NCI-H2196 (cell line): ENCODE measurements around the gene CASP9.

ENCODE experiments used
- DNase-seq: peaks from one replicate; lab custom pipeline; 2025; ENCODE audit not compliant: unreplicated experiment; lab: John Stamatoyannopoulos, UW

CASP9 gene

DNA sequence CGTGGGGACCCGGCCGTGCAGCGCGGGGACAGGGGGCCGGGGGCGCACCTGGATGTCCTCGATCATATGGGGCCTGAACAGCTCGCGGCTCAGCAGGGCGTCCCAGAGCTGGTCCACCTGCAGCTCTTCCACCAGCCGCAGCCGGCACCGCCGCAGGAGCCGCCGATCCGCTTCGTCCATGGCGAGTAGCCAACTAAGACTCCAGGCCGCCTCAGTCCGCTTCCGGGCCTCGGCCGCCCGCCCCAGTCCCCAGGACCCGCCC is at the start of gene CASP9:
Gene CASP9 (minus strand): TSS at position 195 of the 262 bp plus-strand sequence. CDS start 15 bp downstream, at position 180.
- no peak for DNase-seq

DNA sequence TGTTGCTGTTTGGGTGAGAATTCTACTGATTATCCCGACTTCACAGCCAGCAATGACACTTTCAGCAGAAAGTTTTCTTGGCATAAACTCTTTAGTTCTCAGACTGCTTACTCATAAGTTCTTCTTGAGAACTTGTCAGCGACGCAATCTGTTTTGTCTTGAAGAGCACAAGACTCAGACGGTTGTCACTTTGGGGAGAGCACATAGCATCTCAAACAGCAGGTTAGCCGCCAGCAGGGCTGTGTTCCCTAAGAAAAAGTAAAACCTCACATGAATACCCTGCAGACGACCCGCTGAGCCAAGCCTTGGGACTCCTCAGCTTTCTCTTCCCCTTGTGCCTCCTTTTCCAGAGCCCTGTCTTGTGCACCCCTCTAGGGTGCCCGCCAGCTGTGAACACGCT is 49.5 kb upstream of the CASP9 start:
- DNase-seq: no peak

DNA sequence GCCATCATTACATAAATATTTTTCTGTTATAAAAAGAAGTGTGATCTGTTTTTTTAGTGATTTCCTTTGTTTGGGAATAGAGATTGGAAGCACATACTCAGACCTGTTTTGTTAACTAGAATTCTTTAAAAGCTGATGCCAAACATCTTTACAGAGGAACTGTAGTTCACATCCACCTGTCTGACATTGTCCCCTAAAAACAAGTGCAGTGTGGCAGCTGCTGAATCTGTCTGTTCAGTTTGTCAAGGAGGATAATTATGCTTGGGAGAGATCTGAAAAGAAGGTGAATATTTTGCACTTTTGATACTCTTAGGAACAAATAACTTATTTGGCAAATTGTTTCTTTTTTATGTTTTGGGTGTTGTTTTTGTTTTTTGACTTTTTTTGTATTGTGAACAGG is 47.3 kb upstream of the CASP9 start:
- no peak for DNase-seq

DNA sequence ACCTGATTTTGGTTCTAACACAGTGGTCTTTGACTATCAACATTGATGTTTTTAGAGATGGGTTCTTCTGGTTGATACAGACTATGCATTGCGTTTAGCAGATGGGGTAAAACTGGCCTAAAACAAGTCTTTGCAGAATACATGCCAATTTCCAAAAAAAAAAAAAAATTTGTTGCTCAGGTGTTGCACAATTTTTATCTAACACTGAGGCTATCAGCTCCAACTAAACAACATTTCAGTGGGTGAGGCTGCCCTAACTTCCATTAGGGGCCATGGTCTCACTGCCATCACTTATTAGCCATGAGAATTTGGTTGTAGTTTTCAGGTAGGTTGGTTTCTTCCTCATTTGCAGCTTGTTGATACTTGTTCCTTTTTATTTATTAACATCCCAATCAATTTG is 46.8 kb upstream of the CASP9 start:
- no peak for DNase-seq

DNA sequence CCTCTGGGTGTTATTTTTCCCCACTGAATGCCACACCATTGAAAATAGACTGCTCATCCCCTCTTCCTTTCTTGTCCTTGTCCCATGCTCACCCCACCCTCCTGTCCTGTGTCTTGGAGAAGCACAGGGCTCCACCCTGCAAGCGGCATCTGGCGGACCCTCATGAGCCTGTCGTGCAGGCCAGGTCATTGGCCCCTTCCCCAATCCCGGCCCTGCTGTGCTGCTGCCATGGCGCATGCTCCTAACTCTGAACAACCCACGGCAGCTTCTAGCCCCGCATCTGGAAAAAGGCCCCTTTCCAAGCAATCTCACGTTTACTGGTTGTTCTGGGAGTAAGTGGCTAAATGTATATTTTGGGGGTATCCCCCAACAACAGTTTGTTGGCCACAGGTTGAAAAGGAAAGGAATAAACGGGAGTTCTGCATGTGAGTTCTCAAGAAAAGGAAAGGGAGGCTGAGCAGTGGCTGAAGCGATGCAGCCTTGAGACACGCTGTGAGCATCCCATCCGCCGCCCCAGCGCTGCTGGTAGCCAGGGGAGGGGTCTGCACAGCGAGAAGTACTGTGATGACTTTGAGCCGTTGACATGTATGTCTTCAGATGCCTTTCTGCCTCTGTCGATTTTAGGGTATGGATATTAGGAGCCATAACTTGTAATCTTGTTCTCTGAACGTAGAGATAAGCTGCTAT is 44.5 kb upstream of the CASP9 start:
- no peak for DNase-seq

DNA sequence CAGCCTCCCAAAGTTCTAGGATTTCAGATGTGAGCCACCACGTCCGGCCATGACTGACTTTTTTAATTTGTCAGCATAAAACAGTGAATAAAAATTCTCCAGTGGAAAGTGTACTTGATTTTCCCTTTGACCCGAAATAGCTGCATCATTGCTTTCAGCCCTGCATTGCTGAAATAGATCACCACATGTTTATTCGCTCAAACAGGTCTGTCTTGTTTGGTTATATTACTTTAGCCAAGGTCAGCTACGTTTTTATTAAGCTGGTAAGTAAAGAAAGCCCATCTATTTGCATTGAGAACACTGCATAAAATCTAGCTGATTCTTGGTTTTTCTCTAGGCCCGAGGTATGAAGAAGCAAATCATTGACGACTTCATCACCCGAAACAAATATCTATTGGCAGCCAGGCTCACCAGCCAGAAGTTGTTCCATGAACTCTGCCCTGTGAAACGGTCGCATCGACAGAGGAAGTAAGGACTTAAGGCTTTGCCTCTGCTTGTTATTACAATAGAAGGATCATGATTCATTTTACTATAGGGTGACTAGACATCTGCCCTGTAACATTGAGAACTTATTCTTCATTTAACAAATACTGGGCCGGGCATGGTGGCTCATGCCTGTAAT is 35.3 kb upstream of the CASP9 start:
- no peak for DNase-seq

DNA sequence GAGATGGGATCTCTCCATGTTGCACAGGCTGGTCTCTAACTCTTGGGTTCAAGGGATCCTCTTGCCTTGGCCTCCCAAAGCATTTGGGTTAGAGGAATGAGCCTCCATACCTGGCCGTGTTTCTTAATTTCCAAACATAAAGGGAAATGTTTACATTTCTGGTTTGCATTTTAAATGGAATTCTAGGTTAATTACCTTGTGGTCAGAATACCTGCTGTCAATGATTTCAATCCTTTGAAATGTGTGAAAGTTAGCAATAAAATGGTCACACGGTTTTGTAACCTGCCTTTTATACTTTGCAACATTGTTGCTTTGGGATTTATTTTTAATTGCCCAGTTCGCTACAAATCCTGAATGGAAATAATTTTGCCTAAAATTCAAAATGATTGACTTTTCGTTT is 34.5 kb upstream of the CASP9 start:
- DNase-seq: no peak

DNA sequence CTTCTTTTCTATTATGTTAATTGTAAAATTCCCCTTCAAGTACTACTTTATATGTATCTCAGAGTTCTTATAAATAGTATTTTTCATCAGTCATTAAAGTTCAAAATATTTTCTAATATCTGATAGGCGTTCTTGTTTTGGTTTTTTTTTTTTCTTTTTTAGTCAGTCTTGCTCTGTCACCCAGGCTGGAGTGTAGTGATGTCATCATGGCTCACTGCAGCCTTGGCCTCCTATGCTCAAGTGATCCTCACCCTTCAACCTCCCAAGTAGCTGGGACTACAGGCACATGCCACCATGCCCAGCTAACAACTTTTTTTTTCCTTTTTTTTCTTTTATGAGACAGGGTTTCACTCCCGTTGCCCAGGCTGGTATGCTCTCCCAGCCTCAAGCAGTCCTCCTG is 33.6 kb upstream of the CASP9 start:
- DNase-seq: no peak

DNA sequence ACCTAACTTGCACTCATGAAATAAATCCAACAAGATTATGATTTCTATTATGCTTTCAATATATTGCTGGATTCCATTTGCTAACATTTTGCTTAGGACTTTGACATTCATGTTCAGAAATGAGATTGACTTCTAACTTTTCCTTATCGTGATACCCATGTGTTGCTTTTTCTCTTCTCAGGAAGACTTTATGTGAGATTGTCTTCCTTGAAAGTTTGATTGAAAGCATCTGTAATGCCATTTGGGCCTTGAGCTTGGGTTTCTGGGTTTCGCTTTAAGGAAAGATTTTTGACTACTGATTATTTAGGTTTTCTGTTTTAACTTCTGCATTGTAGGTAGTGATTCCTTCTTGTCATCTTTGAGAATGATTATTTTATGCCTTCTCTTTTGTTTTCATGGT is 33.0 kb upstream of the CASP9 start:
- DNase-seq: no peak

DNA sequence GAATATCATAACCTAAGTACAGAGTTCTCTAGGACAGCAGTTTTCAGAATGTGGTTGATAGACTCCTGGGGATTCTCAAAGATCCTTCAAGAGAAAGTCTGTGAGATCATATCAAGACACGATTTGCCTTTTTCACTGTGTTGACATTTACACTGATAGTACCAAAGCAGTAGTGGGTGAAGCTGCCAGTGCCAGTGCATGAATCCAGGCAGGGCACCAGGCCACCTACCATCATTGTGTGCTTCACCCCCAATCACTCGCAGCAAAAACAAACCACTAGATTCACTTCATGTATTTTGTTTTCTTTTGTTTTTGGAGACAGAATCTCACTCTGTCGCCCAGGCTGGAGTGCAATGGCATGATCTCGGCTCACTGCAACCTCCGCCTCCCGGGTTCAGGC is 26.6 kb upstream of the CASP9 start:
- no peak for DNase-seq

DNA sequence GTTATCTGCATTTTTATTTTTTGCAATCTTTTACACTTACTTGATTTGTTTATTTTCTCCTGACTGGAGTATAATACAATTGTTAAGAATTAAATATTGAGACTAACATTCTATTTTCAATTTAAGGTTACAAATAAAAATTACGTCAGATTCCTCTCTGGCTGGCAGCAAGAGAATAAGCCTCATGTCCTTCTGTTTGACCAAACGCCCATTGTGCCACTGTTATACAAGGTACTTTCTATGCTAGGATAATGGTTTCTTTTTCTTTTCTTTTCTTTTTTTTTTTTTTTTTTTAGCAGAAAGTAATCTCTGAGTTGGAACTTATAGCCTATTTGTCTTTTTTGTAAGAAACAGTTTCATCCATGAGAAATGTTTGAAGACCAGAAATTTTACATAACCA is 22.6 kb upstream of the CASP9 start:
- no peak for DNase-seq

DNA sequence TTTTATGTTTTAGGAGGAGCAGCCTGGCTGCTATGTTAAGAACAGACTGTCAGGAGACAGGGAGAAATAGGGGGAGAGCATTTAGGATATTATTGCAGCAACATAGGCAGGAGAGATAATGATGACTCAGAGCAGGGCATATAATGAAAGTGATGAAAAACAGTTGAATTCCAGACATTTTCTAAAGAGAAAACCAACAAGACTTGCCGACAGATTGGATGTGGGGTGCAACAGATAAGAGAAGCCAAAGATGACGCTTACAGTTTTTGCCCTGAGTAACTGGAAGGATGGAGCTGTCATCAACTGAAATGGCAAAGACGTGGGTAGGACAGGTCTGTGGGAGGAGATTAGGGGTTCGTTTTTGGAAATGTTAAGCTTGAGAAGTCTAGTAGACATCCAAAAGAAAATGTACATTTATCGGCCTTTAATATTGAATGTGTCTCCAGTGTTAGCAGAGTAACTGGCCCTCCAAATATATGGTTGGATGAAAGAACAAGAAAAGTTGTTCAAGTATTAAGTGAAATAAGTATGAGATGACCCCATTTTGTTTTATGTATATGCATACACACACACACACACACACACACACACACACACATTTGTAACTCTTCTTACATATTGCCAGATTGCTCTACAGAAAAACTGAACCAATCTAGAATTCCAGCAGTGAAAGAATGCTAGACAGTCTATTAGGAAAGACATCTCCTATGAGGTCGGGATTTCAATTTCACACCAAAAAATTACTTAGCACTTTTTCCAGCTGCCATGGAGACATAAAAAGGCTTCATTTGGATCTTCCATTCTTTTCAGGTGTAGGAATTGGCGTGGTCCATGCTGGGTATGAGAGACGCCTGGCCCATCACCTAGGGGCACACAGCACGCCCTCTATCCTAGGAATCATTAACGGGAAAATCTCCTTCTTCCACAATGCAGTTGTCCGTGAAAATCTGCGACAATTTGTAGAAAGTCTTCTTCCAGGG is 19.9 kb upstream of the CASP9 start:
- DNase-seq: no peak

DNA sequence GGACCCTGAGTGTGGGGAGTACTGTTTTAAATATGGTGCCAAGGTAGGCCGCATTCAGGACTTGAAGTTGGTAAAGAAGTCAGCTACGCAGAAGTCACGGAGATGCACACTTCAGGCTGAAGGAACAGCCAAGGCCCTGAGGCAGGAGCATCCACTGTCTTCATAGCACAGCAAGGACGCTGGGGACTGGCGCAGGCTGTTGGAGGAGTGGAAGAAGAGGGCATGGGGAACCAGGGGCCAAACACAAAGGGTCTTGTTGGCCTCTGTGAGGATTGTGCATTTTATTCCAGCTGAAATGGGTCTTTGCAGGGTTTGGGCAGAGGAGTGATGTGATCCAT is 19.2 kb upstream of the CASP9 start:
- DNase-seq: no peak

DNA sequence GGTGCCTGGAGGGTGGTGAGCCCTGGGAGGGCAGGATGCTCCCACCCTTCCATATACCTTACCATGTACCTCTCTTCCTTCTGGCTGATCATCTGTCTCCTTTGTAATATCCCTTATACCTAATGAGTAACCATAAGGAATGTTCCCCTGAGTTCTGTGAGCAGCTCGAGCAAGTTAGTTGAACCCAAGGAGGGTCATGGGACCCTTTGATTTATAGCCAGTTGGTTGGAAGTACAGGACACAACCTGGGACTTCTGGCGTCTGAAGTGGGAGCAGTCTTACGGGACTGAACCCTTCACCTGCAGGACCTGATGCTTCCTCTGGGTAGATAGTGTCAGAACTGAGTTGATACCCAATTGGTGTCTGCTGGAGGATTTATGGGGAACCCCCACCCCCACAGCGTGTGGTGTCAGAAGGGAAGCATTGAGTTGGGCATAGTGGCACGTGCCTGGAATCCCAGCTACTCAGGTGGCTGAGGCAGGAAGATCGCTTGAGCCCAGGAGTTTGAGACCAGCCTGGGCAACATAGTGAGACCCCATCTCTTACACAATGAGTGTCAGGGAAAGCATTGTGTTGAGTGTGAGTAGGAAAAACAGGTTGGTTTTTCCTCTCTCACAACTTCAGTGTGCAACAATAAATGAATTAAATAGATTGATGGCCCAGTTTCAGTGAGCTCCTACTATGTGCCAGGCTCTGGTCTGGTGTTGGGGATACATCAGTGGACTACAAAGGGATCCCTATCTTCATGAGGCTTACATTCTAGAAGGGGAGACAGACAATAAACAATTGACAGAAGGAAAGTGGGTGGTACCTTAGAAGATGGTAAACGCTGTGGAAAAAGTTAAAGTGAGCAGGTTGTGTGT is 18.6 kb upstream of the CASP9 start:
- DNase-seq: no peak

DNA sequence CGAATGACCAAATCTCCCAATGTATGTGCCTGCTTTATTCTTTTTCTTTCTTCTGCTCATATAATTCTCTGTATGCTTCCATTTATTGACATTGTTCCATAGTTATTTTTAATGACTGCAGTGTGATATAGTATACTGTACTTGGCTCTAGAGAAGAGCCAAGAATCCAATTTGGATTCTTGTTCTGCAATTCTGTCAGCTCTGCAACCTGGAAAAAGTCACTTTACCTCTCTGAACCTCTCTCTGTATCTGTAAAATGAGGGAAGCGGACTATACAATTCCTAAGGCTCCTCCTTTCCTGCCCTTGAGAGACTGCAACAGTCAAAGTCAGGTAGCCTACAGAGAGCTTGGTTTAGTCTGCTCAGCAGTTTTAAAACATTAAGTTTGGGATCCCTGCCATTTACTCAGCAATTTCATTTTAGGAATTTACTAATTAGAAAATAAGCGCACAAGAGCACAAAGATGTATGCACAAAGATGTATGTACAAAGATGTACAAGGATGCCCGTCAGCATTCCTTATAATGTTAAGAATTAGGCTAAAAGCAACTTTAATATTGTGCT is 17.3 kb upstream of the CASP9 start:
- DNase-seq: no peak

DNA sequence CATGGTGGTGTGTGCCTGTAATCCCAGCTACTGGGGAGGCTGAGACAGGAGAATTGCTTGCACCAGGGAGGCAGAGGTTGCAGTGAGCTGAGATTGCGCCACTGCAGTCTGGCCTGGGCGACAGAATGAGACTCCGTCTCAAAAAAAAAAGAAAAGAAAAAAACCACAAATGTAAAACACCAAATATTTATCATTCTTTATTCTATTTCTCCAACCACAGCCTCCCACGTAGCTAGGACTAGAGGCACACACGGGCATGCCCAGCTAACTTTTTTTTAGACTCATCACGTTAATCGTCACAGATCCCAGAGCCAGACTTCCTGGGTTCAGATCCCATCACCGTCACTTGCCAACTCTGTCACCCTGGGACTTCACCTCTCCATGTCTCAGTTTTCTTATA is 16.2 kb upstream of the CASP9 start:
- no peak for DNase-seq

DNA sequence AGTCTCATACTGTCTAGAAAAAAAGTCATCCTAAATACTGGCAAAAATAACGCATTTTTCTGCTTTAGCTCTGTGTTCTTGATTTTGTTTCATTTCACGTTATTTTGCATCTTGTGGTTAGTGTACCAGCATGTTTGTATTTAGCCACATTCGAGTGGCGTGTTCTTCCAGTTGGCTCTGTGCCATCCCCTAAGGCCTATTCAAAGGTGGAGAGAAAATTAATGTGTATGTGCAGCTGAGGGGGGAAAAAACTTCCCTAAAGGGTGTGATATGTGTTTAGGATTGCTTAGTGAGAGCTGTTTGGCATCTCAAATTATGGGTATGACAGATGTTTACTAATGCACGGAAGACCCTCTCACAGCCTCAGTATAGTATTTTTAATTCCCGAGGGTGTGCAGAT is 14.8 kb upstream of the CASP9 start:
- peak; percentile 33 for DNase-seq

DNA sequence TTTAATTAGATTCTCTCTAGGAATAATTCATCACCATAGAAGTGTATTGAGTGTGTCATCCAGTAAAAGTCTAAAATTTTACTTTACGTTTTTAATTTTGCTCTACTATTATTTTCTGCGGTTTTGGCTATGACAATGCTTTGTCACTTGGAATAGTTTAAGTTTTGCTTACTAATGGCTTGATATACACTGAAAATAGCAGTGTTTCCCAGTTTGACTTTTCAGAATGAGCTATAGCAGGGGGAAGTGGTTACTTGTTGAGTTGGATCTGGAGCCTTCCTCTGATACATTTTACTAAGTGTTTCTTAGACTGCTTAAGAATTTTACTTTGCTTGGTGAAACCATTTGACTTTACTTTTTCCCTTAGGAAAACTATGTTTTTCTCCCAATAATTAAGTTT is 7.7 kb upstream of the CASP9 start:
- no peak for DNase-seq

DNA sequence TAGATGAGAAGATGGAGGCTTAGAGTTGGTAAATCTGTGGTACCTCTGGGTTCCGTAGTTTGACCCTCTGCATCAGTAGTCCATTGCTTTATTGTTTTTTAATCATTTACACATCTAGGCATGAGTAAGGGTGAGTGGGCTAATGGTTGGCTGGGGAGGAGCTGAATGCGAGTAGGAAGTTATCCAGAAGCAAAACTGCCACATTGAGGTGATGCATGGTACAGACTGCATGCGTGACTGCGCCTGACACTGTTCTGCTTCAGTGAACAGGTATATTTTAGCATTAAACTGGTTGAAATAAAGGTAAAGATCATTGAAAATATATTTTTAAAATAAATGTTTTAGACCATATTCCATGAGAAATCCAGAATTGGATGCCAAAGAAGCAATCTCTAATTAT is 7.0 kb upstream of the CASP9 start:
- no peak for DNase-seq

DNA sequence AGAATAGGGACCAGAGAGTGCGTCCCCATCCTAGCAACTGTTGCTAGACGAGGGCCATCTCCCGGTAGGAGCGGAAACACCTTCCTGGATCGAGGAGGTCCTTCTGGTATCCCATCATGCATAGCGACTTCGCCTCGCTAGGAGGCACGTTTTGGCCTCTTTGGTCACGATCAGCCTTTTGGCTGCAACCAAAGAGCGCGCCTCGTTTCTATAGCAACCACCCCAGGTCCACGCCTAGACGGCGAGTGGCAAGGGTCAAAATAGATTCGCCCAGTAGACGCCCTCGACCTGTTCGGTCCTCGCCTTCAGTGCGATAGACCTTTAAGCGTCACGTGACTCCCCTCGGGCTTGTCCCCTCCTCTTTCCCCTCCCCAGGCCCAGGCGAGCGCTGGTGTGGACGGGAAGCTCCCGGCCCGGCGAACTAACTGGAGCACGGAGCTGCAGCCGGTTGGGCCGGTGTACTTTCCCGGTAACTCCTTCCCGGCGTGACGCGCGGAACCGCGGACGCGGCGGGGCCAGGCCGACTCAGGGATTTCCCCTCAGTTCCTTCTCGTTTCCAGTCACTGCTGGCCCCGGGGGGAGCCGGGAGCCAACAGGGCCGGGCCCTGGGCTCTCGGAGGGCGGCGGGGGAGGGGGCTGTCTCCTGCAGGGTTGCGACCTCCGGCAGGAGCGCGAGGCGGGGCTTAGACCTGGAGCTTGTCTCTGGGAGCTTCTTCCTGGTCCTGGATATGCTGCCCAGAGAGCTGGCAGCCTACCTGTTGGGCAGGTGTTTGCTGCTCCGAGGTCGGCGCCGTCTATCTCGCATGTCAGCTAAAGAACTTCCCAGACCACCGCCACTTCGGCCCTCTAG is 2.7 kb upstream of the CASP9 start, which contains the start of gene DNAJC16:
Gene DNAJC16 (plus strand): TSS at position 359 of the 850 bp plus-strand sequence. CDS start 2,258 bp downstream, outside the sequence.
- DNase-seq: peak; percentile 100
